Activated T-cell treated with anti-CD3 and anti-CD28 coated beads, Interleukin-2, amount 50 U/mL, for 48 hours (primary cell): Measurements from ENCODE around the gene BSG.

Experiments used
- DNase-seq, 2 experiments: peaks; one replicate each; pipeline ENCODE4 v3.0.0-alpha.2; 2020

Gene BSG

DNA sequence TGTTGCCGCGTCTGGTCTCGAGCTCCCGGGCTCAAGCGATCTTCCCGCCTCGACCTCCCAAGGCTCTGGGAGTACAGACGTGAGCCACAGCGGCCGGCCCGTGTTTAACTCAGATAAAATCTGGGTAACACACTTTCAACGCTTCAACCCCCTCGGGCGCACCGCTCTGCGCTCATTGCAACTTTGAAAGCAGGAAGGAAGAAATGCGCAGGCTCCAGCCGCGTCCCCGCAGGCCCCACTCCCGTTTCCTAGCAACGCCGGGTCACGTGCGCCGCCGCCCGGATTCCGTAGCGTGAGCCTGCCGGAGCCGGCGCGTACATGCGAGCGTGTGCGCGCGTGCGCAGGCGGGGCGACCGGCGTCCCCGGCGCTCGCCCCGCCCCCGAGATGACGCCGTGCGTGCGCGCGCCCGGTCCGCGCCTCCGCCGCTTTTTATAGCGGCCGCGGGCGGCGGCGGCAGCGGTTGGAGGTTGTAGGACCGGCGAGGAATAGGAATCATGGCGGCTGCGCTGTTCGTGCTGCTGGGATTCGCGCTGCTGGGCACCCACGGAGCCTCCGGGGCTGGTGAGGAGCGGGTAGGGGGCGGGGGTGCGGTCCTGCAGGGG is at the start of gene BSG:
Gene BSG (plus strand): TSS at position 457 of the 603 bp plus-strand sequence. CDS start 39 bp downstream, at position 496.
- peak; percentile 97 to 98 for DNase-seq

DNA sequence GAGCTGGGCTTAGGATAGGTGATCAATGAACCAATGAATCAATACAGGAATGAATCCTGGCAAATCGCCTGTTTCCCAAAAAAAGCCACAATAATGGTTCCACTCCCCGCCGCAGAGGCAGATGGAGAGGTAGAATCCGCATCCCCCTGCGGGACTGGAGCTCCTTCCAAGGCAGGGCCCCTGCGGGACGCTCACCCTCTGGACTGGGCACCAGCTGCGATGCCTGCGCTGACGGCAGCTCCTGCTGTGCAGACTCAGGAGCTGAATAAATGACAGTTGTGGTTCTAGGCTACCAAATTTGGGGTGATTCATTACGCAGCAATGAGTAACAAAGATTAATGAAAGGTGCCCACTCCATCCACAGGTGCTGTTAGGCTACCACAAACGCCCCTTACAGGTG is 49.7 kb upstream of the BSG start:
- DNase-seq = no peak

DNA sequence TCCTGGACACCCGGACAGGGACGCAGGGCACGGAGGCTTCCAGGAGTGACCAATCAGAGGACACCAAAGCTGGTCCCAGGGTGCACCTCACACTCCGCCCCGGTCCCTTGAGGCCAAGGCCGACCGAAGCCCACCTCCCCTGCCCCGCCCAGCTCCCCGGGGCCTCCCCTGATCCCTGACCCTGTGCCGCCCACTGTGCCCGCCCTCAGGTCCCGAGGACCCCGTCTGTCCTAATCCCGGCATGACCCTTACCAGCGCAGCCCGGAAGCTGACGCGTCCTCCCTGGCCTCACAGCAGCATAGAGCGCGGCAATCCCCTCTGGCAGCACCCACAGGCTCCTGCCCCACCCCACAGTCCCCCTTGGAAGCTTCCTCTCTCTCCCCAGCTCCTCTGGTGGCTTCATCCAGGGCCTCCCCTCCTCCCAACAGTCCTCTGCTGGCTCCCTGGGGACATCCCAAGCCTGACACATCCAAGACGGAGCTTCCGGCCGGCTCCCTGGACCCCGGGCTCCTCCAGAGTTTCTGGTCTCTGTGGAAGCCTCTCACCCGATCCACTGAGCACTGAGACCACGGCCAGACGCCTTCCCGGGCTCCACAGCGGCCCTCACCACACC is 48.2 kb upstream of the BSG start:
- DNase-seq = no peak

DNA sequence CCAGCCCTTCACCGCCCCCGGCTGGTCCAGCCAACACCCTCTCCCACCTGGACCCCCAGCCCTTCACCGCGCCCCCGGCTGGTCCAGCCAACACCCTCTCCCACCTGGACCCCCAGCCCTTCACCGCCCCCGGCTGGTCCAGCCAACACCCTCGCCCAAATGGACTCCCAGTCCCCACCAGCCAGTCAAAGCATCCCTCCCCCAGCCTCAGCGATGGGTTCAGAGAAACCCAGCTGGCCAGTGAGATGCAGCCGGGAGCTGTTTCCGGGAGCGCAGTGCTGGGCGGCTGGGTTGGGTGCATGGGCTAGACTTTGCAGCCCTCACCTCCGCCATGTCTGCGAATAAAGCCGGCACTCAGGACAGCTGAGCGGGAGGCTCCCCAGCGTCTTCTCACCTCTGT is 47.4 kb upstream of the BSG start:
- no peak for DNase-seq

DNA sequence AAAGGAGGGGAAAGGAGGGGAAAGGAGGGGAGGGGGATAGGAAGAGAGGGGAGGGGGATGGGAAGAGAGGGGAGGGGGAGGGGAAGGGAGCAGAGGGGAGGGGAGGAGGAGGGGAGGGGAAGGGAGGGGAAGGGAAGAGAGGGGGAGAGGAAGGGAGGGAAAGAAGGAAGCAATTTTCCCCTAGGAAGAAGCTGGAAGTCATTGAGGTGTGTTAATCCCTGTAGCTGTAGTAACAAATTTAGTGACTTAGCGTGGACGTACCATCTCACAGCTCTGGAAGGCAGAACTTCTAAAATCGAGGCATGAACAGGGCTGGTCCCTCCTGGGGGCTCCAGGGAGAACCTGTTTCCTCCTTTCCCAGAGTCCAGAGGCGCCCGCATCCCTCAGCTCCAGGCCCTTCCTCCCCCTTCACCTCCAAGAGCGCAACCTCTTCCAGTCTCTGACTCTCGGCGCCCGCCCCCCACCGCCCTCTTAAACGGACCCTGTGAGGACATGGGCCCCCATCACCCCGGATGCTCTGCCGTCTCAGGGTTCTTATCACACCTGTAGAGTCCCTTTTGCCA is 46.5 kb upstream of the BSG start:
- no peak for DNase-seq

DNA sequence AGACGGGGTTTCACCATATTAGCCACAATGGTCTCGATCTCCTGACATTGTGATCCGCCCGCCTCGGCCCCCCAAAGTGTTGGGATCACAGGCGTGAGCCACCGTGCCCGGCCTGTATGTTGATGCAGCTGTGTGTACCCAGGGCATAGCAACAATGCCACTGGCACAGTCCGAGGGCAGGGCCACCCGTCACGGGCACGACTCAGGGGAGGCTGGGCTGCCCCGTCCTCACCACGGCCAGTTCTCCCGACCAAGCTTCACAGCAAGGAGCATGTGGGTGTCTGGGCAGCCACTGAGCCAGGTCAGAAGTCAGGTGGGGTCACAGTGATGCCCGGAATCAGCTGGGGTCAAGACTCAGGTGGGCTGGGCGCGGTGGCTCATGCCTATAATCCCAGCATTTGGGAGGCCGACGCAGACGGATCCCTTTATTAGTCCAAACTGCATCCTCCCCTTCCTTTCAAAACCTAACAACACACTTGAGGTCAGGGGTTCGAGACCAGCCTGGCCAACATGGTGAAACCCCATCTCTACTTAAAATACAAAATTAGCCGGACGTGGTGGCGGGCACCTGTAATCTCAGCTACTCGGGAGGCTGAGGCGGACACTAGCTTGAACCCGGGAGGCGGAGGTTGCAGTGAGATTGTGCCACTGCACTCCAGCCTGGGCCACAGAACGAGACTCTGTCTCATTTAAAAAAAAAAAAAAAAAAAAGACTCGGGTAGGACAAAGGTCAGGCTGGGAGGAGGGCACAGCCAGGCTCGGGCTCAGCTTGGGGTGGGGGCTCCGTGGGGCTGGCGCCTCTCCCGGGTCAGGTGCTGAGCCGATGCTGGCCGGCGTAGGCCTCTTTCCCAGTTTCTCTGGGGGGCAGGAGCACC is 42.0 kb upstream of the BSG start:
- no peak for DNase-seq

DNA sequence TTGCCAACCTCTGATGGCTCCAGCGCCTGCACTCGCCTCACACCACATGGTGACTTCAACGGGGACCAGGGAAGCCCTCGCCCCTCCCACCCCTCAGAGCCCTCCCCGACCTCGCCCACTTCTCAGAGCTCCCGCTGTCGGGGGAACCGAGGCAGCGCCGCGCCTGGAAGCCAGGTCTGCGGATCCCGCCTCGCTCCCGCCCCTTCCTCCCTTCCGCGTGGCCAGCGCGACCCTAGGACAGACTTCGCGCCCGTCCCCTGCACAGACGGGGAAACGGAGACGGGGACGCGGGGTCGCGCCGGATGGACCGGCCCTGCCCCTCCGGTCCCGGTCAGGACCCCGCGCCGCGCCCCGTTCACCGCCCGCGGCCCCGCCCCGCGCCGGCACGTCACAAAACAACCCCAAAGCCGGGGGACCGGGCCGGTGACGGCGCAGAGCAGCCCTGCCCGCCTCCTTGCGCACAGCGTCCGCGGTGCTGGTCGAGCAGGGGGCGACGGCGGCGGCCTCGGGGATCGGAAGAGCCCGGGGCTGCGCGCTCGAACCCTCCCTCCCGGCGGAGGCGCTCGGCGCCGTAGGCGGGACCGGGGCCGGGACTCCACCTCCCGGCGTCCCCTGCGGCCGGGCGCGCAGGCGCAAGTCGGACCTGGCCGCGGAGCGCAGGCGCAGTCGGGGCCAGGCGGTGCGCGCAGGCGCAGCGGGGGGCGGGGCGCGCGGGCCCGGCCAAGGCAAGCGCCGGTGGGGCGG is 41.2 kb upstream of the BSG start:
- peak; percentile 85 to 91 for DNase-seq

DNA sequence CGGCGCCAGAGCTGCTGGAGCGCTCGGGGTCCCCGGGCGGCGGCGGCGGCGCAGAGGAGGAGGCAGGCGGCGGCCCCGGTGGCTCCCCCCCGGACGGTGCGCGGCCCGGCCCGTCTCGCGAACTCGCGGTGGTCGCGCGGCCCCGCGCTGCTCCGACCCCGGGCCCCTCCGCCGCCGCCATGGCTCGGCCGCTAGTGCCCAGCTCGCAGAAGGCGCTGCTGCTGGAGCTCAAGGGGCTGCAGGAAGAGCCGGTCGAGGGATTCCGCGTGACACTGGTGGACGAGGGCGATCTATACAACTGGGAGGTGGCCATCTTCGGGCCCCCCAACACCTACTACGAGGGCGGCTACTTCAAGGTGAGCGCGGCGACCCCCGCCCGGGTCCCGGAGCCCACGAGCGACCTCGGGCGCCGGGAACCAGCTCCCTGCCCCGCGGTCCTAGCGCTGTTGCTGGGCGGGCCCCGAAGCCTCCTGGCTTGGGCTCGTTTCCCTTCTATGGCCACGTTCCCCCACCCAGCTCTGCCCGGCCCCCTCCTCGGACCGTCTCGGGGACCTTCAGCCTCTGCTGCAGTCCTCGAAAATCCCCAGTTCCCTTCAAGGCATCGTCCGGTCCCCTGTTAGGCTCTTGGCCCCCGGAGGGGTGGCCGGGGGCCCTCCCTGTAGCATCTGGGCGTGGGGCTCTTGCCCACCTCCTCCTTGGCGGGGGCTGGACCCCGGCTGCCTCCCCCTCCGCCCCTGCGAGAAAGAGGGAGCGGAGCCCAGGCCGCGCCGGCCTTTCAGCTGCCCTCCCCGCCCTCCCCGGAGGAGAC is 40.4 kb upstream of the BSG start, which contains the start of gene CDC34:
Gene CDC34 (plus strand): TSS at position 8 of the 808 bp plus-strand sequence. CDS start 172 bp downstream, at position 180.
- peak; percentile 47 for DNase-seq

DNA sequence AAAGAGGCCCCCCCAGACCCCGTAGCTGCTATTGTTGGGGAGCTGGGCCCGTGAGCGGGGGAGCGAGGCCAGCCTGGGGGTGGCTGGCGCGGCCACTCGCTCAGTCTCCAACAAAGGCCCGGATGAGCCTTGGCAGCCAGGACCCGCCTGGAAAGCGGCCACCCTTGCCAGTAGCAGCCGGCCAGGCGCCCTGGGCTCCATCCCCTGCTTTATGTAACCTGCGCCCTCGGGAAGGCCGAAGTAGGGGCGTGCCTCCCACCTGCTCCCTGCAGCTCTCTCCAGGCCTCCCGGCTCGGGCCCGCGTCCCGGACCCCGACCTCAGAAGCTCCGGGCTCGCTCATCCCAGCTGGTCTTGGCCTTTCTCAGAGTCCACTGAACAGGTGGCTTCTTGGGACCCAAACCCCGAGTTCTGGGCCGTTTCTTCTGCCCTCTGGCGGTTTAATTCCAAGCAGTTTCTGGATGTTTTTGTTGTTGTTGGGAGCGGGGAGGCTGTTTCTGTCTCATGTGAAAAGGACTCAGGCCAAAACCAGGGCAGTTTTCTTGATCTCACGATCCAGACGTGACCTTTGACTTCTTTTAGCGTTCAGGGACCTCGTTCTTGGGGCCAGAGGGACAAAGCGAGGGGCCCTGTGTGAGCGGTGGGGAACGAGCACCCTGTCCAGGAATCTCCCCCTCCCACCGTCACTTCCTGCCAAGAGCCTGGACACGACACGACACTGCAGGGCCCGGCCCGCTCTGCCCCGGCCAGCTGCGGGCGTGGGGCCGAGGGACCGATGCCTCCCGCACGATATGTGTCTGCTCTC is 39.6 kb upstream of the BSG start:
- DNase-seq = peak; percentile 66 to 68

DNA sequence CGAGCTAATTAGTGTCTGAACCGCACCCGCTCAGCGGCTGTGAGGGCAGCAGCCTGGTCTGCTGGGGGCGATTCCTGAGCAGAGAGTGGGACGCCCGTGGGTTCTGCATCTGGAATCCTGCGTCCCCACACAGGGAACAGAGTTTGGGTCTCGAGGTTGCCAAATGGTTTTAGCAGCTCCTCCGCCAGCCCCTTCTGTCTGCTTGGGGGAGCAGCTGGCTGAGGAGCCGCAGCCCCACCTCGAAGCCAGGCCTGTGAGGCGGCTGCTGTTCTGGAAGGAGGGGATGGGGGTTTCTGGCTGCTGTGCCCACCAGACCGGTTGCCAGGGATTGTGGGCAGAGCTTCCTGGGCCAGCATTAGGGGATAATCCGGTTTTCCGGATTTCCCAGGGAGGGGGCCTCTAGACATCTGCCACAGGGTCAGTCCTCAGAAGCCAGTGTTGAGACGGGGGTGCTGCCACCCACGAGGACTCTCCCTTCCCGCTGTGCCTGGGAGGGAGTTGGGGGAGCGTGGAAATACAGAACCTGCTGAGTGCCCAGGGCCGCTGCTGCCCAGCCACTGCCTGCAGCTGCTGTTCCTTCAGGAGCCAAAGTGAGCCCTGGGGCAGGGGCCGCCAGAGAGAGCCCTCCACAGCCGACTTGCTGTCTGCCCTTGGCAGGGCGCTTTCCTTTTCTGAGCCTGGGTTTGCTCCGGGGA is 38.9 kb upstream of the BSG start:
- no peak for DNase-seq

DNA sequence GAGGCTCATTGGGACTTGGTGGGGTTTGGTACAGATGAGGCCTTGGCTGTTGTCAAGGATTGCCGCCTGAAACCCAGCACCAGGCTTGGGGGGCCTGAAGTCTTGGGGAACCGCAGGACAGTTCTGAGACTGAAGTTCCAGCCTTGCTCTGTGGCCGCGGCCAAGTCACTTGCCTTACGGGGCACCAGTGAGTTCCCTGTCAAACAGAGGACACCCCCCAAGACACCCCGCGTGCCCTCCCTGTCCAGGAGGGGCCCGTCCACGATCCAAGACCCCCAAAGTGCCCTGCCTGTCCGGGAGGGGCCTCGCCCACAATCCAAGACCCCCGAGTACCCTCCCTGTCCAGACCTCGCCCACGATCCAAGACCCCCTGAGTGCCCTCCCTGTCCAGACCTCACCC is 38.3 kb upstream of the BSG start:
- DNase-seq = no peak

DNA sequence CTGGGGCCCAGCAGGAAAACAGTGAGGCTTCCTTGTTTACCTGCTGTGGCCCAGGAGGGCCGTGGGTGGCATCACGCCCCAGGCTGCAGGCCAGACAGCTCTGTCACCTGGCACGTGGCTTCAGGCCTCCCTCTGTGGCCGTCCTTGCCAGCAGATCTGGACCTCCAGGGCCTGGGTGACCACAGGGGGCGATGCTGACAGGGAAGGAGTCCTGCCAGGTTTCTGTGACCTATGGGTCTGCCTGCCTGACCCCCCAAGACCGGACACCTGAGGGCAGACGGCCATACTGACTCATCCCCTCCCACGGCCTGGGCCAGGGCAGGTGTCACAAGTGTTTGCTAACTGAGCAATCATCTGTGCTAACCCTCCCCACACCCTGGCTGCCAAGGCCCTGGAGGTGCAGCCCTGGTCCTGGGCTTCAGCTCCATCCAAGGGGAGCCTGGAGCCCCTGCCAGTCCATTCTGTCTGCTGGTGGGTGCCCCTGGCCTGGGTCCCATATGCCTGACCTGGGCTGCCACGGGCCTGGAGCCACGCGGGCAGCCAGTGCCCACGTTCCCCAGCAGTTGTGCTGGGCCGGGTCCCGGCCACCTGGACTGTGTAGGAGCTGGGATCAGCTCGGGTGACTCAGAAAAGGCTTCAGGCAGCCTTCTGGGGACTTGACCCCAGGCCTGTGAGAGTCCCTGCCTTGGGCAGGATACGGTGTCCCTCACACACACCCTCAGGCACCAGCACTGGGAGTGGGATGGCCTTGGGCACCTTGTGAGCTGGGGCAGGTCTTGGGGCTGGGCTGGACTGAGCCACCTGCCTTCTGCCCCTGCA is 37.2 kb upstream of the BSG start:
- no peak for DNase-seq

DNA sequence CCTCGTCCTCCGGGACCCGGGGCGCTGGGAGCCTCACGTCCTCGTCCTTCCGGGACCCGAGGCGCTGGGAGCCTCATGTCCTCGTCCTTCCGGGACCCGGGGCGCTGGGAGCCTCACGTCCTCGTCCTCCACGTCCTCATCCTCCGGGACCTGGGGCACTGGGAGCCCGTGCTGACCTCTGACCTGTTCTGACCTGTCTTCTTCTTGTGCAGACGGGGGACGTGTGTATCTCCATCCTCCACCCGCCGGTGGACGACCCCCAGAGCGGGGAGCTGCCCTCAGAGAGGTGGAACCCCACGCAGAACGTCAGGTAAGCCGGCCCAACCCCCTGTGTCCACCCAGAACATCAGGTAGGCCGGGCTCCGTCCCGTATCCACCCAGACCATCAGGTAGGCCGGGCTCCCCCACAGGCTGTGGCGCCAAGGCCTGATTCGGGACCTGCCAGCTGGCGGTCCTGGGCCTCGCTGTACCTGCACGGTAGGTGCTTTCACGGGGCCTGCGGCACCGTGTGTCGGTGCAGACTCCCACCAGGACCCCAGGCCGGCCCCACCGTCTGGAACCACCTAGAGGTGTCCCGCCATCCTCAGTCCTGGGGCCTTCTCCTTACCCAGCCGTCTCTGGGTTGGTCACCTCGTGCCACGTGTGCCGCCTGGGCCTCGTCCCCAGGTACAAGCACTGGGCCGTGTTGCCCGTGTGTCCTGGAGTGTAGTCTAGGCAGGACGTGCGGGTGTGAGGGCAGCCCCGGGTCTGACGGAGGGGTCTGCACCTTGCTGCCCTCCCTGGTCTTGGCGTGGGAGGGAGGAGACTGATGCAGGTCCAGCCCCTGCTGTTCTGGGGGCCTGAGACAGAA is 36.1 kb upstream of the BSG start:
- no peak for DNase-seq

DNA sequence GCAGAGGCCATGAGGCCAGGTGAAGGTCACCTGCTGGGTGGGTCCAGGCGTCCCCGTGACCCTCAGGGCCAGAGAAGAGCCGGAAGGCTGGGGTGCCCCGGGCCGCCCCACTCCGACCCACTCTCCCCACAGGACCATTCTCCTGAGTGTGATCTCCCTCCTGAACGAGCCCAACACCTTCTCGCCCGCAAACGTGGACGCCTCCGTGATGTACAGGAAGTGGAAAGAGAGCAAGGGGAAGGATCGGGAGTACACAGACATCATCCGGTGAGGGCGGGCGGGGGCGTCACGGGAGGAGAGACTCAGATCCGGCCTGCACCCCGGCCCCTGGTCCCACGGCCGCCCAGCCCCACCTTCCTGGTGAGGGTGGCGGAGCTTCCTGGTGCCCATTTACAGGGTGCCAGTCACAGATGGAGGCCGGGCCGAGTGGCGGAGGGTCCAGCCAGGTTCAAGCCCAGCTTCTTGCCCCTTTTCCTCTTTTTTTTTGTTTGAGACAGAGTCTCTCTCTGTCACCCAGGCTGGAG is 35.5 kb upstream of the BSG start:
- DNase-seq = no peak

DNA sequence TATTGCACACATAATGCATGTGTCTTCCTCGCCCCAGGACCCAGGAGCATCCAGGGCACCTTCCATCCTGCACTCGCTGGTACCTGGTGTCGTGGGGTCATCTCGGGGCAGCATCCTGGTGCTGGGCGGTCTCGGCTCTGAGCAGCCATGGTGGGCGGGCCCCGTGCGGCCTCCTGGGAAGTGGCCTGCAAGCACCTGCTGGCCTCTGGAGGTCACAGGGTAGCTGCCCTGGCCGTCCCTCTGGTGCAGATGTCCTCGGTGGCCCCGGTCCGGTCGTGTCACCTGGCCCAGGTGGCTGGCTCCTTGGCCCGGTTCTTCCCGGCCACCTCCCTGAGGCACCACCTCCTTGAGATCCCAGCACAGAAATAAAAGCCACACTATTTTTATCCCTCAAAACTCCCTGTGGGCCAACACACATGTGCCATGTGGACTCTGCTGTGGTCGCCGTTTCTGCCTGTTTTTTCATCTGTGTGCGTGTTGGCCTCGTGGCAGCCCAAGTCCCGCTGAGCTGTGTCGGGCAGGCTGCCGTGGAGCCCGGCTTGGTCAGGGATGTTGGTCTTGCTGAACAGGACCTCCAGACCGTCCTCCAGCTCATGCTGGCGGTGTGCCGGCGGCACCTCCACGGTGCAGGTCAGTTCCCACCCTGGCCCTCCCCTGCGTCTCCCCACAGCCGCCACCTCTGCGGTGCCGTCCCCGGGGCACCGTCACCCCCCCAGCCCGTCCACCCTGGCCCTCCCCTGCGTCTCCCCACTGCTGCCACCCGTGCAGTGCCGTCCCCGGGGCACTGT is 33.6 kb upstream of the BSG start:
- no peak for DNase-seq

DNA sequence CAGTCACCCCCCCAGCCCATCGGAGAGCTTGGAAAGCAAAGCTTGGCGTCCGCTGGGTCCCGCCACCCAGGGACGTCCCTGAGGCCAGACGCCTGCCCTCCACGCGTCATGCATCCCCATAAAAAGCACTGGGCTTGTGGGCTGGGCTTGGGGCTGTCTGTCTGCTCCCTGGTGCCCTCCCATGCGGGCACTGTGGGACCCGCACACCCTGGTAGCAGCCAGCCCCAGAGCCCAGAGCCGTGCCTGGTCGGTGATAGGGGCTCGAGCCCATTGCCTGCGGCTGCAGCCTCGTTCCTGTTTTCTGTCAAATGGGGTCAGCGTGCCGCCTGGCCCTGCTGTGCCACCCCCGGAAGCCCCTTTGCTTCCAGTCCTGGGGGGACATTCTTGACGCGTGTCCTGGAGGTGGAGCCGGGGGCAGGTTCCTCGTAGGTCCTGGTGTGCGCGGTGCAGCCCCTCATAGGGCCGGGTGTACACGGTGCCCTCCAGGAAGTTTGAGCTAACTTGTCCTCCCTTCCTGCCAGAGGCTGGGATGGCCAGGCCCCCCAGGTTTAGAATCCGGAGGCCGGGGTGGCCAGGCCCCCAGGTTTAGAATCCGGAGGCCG is 32.9 kb upstream of the BSG start:
- no peak for DNase-seq
